IPS-11a (cell line): Measurements from ENCODE around the gene KDM3B.

ENCODE experiments used
- H3K4me3 ChIP-seq: one replicate; pipeline ENCODE4 v1.5.1; 2013; ENCODE audit warnings: low read depth, low read length, control low read depth

Gene KDM3B

DNA sequence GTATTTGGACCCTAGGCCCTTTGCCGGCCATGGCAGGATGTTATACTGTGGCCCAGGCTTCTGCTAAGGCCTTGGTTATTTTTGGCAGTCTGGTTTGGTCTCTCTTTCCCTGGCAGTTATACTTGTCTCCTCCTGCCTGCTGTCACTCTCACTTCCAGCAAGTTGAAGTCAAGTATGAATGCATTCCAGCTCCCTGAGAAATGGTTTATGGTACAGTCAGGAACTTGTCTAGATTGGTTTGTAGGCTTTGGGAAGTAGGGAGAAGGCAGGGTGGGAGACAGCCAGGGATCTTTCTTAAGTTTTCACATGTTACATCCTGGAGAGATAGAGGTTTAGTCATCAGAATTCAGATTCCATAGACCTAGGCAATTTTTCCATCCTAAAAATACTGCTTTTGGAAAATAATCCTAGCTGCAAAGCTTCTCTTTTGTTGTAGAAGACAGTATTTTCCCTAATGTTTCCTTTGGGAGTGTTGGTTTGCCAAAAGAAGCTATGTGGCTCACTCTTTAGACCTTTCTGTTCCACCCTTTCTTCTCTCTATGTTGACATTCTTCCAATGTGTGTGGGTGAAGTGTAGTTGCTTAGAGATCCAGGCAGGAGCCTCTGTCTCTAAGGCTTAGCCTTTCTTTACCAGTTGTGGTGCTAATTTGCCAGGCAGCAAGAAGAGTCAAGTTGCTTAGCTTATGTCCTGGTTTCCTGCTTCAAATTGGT is 2.5 kb upstream of the KDM3B start:
- H3K4me3 ChIP-seq: no peak overlapping the region

- H3K4me3 ChIP-seq: no peak overlapping the region
Observed at GRCh38 chr5:138350563-138350890, 2.0 kb upstream of the KDM3B start.

DNA sequence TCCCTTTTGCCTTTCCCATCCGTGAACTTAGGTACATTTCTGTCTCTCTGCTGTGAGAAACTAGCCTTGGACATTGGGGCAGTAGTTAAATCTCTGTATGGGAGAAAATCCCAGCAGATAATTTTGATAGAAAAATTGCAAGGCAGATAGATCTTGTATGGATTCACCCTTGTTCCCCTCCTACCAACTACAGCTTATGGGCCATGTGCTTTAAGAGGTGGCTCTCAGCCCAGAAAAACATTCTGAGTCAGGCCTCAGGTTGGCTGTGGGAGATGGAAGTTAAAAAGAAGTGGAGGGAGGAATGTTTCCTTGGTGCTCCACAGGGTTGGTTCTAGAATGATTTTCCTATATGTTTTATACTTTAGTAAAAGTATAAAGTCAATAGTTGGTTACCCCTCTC is 1.4 kb upstream of the KDM3B start:
- no peak overlapping the region for H3K4me3 ChIP-seq

- no peak overlapping the region for H3K4me3 ChIP-seq
Observed at GRCh38 chr5:138351517-138351916, 968 bp upstream of the KDM3B start.

DNA sequence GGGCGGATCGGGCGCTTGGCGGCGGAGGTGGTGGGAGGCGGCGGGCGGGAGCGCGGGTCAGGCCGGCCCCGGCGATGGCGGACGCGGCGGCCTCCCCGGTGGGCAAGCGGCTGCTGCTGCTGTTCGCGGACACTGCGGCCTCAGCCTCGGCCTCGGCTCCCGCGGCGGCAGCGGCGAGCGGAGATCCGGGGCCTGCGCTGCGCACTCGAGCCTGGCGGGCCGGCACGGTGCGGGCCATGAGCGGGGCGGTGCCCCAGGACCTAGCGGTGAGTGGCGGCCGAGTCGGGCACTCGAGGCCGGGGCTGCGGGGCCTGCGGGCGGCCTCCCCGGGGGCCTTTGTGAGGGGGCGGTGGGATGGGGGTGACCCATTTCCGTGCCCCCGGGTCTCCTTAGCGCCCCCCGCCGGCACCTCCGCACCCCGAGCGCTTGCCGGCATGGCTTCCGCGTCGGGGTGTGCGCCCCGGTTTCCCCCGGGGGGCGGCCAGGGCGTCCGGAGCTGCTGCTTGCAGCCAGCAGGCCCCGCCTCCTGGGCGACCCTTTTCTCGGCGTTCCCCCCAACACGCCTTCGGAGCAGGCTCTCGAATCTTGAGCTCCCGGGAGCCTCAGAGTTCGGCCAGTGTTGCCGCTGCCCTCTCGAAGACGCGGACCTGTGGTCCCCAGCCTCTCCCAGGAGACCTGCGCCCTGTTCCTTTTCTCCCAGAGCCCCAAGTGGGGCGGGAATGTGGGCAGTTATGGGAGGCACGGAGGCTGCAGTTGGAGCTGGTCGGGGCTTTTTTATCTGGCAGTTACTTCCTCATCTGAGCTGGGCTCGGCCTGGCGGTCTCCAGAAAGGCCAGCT is 456 bp downstream of the KDM3B start:
- peak overlapping the region; percentile 77 for H3K4me3 ChIP-seq

- H3K4me3 ChIP-seq: peak overlapping the region; percentile 77
Observed at GRCh38 chr5:138353560-138354080, 1.1 kb downstream of the KDM3B start.

DNA sequence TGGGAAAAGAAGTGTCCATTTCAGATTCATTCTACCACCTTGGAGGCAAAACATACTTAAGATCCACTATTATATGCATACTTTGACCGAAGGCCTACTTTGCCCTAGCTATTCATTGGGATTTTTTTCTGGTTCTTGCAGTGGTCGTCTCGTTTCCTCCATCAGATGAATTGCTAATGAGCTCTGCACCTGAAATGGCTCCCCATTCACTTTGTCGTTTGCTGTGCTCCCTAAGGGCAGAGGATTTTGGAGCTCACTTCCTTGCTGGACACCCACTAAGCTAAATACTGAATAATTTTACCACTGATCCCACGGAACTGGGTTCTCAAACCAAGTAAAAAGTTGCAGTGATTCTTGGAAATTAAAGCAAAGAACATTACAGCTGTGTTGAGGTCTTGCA is 1.9 kb downstream of the KDM3B start:
- H3K4me3 ChIP-seq: peak overlapping the region; percentile 77

DNA sequence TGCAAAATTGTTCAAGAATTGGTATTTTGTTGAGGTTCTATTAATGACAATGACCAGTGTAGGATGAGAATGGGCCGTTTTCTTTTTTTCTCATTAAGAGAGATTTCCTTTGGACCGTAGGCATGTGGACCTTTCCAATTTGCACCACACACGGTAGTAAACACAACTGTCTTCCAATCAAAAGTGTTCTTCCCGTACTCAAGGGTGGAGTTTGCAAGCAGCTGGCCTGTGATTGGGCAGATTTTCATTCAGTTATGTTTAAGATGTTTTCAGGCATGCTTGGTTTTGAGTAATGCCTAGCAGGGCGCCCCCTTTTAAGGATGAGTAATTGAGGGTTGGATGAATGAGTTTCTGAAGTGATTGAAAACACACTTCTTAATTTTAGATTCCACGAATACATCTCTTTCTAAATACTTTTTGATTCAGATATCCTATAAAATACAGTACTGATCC is 2.5 kb downstream of the KDM3B start:
- H3K4me3 ChIP-seq: no peak overlapping the region

DNA sequence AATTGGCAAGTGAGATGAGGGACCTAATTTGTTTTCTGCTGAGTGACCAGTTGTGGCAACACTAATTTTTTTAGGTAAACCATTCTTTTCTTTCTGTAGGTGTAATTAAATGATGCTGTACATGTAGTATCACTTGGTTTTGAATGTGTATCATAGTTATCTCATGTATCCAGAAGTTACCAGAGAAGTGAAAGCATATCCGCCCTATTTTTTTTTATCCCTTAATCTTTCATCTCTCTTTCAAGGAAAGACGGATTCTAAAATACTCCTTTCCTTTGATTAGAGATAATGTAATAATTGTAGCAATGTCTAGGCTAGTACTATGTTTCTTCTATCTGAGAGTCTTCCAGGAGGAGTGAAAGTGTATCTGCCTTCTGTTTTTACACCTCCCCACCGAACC is 7.1 kb downstream of the KDM3B start:
- no peak overlapping the region for H3K4me3 ChIP-seq

DNA sequence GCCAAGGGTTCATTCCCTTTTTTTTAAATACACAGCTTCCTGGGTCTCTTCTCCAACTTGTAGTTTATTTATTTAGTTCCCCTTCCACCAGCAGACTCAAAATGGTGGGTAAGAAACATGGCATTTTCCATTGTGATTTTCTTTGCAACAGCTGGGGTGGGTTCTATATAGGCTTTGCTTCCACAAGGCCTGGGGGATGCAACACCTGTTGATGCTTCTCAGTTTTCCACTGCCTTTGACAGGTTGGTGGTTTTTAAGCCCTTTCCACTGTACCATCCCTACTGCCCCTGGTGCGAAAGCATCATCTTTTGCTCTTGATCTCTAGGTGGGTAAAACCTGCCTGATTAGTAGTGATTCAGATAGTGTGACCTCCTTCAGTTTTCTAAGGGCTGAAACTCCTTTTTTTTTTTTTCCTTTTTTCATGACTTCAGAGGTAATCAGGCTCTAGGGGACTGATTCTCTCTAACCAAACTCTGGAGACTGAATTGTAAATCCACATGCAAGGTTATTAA is 8.5 kb downstream of the KDM3B start:
- no peak overlapping the region for H3K4me3 ChIP-seq

DNA sequence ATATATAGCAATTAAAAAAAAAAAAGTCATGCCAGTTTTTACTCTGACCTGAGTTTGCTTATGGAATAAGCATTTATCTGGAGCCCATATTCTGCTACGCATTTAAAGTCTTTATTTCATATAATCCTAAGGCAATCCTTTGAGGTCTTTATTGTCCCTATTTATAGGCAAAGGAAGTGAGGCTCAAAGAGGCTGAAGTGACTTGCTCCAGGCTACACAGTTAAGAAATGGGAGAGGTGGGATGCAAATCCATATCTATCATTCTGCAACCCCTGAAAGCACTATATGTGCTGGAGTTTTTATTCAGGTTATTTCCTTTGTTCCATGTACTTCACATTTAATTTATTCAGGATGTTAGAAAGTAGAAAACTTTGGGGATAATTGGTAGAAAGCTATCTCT is 12.1 kb downstream of the KDM3B start:
- no peak overlapping the region for H3K4me3 ChIP-seq

DNA sequence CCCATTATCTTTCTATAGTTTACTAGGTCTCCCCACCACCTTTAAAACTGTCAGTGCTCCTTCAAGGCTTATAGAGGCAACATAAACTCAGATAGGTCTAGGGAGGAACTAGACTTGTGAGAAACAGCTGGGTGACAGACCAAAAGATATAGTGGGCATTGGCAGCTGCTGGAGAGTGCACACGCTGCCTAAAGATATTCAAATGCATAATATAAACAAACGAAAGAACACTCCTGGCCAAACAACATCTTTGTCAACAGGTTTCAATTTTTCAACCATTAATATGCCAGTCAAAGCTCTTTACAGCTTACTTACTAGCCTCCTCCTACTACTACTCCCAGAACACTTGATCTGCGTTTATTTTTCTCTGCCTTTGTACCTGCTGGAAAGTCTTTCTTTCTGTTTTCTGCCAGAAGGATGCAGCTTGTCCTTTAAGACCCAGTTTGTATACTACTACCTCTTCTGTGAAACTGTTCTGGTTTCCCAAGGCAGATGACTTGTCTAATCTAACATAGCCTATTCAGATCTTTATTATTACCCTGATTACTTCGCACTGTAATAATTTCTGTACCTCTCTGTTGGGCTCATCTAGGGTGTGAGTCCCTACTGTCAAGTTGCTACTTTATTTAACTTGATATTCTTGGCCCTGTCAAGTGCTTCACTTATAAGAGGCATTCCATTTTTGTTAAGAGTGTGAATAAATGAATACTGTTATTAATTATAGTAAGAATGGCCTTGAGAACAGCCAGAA is 14.3 kb downstream of the KDM3B start:
- no peak overlapping the region for H3K4me3 ChIP-seq

- H3K4me3 ChIP-seq: no peak overlapping the region
Observed at GRCh38 chr5:138369261-138369660, 16.8 kb downstream of the KDM3B start.

GRCh38 chr5:138369706-138370105 is 17.2 kb downstream of the KDM3B start:
- H3K4me3 ChIP-seq: no peak overlapping the region

DNA sequence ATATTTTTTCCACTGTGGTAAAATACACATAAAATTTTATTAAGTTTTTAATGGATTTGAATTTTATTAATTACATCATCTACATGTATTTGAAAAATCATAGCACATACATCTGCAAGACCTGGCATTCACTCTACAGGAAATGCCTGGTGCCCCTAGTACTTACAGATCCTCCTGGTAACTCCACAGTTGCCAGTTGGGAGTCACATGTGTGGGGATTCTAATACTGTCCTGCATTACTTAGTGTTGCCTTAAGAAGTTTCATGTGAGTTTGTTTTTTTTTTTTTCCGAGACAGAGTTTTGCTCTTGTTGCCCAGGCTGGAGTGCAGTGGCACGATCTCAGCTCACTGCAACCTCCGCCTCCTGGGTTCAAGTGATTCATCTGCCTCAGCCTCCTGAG is 18.1 kb downstream of the KDM3B start:
- H3K4me3 ChIP-seq: no peak overlapping the region

GRCh38 chr5:138371454-138371853 is 19.0 kb downstream of the KDM3B start:
- H3K4me3 ChIP-seq: no peak overlapping the region

DNA sequence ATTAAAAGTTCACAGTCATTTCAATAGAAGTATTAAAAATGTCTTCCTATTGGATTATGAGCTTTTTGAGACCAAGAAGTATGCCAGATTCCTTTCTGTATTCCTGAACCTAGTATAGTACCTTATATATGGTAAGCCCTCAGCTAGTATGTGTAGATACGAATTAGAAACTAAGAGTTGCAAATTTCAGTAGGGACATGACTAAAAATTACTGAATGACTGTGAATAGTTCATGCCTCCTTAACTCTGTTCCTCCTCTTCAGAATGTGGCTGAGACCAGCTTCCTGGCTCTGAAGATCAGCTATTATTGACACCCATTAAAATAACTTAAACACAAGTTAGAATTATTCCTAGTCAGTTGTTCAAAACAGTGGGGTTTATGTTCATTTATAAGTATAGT is 19.7 kb downstream of the KDM3B start:
- H3K4me3 ChIP-seq: no peak overlapping the region

DNA sequence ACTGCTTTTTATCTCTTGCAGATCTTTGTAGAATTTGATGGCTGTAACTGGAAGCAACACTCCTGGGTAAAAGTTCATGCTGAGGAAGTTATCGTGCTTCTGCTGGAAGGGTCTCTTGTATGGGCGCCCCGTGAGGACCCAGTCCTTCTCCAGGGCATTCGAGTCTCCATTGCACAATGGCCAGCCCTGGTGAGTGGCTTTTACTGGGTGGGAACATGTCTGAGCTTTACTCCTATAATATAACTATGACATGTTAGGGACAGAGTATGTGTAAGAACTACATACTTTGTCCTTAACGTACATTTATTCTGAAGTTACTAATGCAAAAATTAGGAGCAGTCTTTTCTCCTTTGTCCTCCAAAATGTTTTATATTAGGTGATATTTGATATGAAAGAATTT is 20.2 kb downstream of the KDM3B start:
- no peak overlapping the region for H3K4me3 ChIP-seq

GRCh38 chr5:138382347-138382746 is 29.9 kb downstream of the KDM3B start:
- H3K4me3 ChIP-seq: no peak overlapping the region

- no peak overlapping the region for H3K4me3 ChIP-seq
Observed at GRCh38 chr5:138385660-138386059, 33.2 kb downstream of the KDM3B start.

GRCh38 chr5:138386290-138386689 is 33.8 kb downstream of the KDM3B start:
- no peak overlapping the region for H3K4me3 ChIP-seq
